Mucosa of descending colon (tissue), 3 donors: ENCODE measurements around the gene CAPZA3. TPM values are rescaled to one million over a fixed set of nuclear protein-coding genes. Genes with fewer than 3 reads are reported as not detected.
"Not testable (repeated sequence)": the region's sequence is repeated elsewhere in the genome, so short reads cannot be mapped to it uniquely, and the experiment has no call there.

Experiments used
- ATAC-seq: fragments of 200-7000 bp; cut with Tn5 transposase; one replicate; pipeline ENCODE4 v1.9.1; 2020; ENCODE audit warnings: mild to moderate bottlenecking, moderate library complexity
- DNase-seq, 3 donors: peaks; one replicate each; pipeline ENCODE4 v3.0.0-alpha.2; 2020
- H3K36me3 ChIP-seq: fragments of 200-600 bp; one replicate; pipeline ENCODE4 v1.8.0; 2021; ENCODE audit warnings: low read depth, mild to moderate bottlenecking
- H3K4me1 ChIP-seq: fragments of 200-600 bp; one replicate; pipeline ENCODE4 v1.8.0; 2021; ENCODE audit warnings: low read depth, mild to moderate bottlenecking
- H3K4me3 ChIP-seq: fragments of 200-600 bp; one replicate; pipeline ENCODE4 v1.8.0; 2021; ENCODE audit warnings: mild to moderate bottlenecking
- H3K9me3 ChIP-seq: fragments of 200-600 bp; one replicate; pipeline ENCODE4 v1.8.0; 2021; ENCODE audit warnings: mild to moderate bottlenecking
- CTCF ChIP-seq: fragments of 200-600 bp; IDR thresholded peaks from one replicate; pipeline ENCODE4 v1.8.0; 2022; ENCODE audit warnings: antibody characterized with exemption, mild to moderate bottlenecking
- intact Hi-C, 2 donors: fragments of 100-400 bp; cut with DNase I in 1 of 2; cut with micrococcal nuclease in 1 of 2; formaldehyde crosslinking; loops; one replicate each; pipeline versions ENCODE4 v1.11.0 to v1.11.1; 2022; cut with DNase I, micrococcal nuclease
- total RNA-seq, 3 donors: library from RNA; stranded (reverse); fragmentation: NEBNext Ultra II Directional in 2 of 3; extraction: Animal tissue kit (Norgen Biotek cat#: 25700) in 2 of 3; gene quantifications; one replicate each; pipeline versions ENCODE4 v1.2.1 to v1.2.4, GENCODE V29; 2021 to 2023
- donor health status: DM: no; HTN: no; CAD: no; lungs with moderate emphysema.
- donor health status: DM: no; HTN: no; CAD: no.
- donor health status: DM: no; HTN: yes; CAD: no.

The CAPZA3 gene
- total RNA-seq, 3 donors from 2014 or later = not detected

- Histone ChIP-seq H3K4me3 (no peak overlapping the region), H3K9me3 (no peaks in the 10 kb centered on the region), H3K4me1 (no peaks in the 10 kb centered on the region), H3K36me3 (no peaks in the 10 kb centered on the region)
- DNase-seq (no peak), ATAC-seq (no peak)
- intact Hi-C loops = no loop called here
- TF ChIP-seq CTCF = no peak
Measured at GRCh38 chr12:18754124-18754707, 16.3 kb downstream of the CAPZA3 start.

- DNase-seq (no peak), ATAC-seq (no peak)
- no peaks in the 10 kb centered on the region for H3K9me3 ChIP-seq
- H3K36me3 ChIP-seq = no peaks in the 10 kb centered on the region
- H3K4me1 ChIP-seq = no peaks in the 10 kb centered on the region
- intact Hi-C loops = no loop called here
- no peak overlapping the region for H3K4me3 ChIP-seq
- TF ChIP-seq CTCF = no peak
Measured at GRCh38 chr12:18755341-18755740, 17.4 kb downstream of the CAPZA3 start.

- H3K4me1 ChIP-seq, DNase-seq, H3K9me3 ChIP-seq, ATAC-seq, H3K36me3 ChIP-seq, intact Hi-C loops, H3K4me3 ChIP-seq: not testable (repeated sequence)
Measured at GRCh38 chr12:18766479-18766878, 28.6 kb downstream of the CAPZA3 start.

GRCh38 chr12:18782827-18783226, 44.9 kb downstream of the CAPZA3 start:
- Histone ChIP-seq H3K4me3 (no peak overlapping the region), H3K4me1 (no peaks in the 10 kb centered on the region), H3K9me3 (peaks cover 7% of the 10 kb centered on the region), H3K36me3 (no peaks in the 10 kb centered on the region)
- no peak for DNase-seq
- ATAC-seq = no peak
- TF ChIP-seq CTCF = no peak
- intact Hi-C loops = no loop called here

- H3K36me3 ChIP-seq, H3K4me1 ChIP-seq, H3K4me3 ChIP-seq, intact Hi-C loops, ATAC-seq, H3K9me3 ChIP-seq, DNase-seq: not testable (repeated sequence)
Measured at GRCh38 chr12:18785465-18785864, 47.5 kb downstream of the CAPZA3 start.

Other genes starting within 250 kb of the CAPZA3 start
- not detected for gene PLCZ1, start 107 bp upstream of the CAPZA3 start, total RNA-seq